Activated CD8-positive, alpha-beta T cell treated with anti-CD3 and anti-CD28 coated beads, Interleukin-2, amount 10 ng/mL, durations not matched to agents 7 days and 5 days (primary cell): ENCODE results near the gene MPRIP. TPM values are rescaled to one million over a fixed set of nuclear protein-coding genes. Genes with fewer than 3 reads are reported as not detected.
A peak's percentile ranks its signal among the peaks of the same experiment; 100 is the strongest.
"Not testable (repeated sequence)": the region's sequence is repeated elsewhere in the genome, so short reads cannot be mapped to it uniquely, and the experiment has no call there.

ENCODE experiments used
- ATAC-seq: fragments of 150-1000 bp; cut with Tn5 transposase; one replicate; pipeline ENCODE4 v1.10.0; 2021; ENCODE audit warnings: moderate library complexity
- CTCF ChIA-PET: fragments of 350-600 bp; sonication (Branson Sonifier 250); formaldehyde crosslinking; loops from one replicate; lab custom pipeline; 2021; ENCODE audit warnings: antibody characterized with exemption; lab: Charles Lee
- POLR2A ChIA-PET: fragments of 350-600 bp; sonication (Branson Sonifier 250); formaldehyde crosslinking; loops from one replicate; lab custom pipeline; 2021; ENCODE audit warnings: antibody characterized with exemption; lab: Charles Lee
- DNase-seq: peaks from one replicate; pipeline ENCODE4 v3.0.0-alpha.2; 2020
- H3K27ac Mint-ChIP-seq: one replicate; pipeline ENCODE4 v1.8.0; 2021; ENCODE audit warnings: mild to moderate bottlenecking, mixed read lengths
- H3K27me3 Mint-ChIP-seq: one replicate; pipeline ENCODE4 v1.8.0; 2021; ENCODE audit warnings: low read depth, mixed read lengths
- H3K36me3 Mint-ChIP-seq: one replicate; pipeline ENCODE4 v1.8.0; 2021; ENCODE audit warnings: low read depth, mixed read lengths
- H3K4me1 Mint-ChIP-seq: one replicate; pipeline ENCODE4 v1.8.0; 2021; ENCODE audit warnings: low read depth, mixed read lengths
- H3K4me3 Mint-ChIP-seq: one replicate; pipeline ENCODE4 v1.8.0; 2021; ENCODE audit warnings: mild to moderate bottlenecking, mixed read lengths
- H3K9me3 Mint-ChIP-seq: one replicate; pipeline ENCODE4 v1.8.0; 2022; ENCODE audit warnings: mixed read lengths; ENCODE audit not compliant: insufficient read depth
- total RNA-seq, 2 experiments: library from RNA; stranded (reverse); gene quantifications; one replicate each; pipeline ENCODE4 v1.2.3, GENCODE V29; 2021

Gene MPRIP, protein sequence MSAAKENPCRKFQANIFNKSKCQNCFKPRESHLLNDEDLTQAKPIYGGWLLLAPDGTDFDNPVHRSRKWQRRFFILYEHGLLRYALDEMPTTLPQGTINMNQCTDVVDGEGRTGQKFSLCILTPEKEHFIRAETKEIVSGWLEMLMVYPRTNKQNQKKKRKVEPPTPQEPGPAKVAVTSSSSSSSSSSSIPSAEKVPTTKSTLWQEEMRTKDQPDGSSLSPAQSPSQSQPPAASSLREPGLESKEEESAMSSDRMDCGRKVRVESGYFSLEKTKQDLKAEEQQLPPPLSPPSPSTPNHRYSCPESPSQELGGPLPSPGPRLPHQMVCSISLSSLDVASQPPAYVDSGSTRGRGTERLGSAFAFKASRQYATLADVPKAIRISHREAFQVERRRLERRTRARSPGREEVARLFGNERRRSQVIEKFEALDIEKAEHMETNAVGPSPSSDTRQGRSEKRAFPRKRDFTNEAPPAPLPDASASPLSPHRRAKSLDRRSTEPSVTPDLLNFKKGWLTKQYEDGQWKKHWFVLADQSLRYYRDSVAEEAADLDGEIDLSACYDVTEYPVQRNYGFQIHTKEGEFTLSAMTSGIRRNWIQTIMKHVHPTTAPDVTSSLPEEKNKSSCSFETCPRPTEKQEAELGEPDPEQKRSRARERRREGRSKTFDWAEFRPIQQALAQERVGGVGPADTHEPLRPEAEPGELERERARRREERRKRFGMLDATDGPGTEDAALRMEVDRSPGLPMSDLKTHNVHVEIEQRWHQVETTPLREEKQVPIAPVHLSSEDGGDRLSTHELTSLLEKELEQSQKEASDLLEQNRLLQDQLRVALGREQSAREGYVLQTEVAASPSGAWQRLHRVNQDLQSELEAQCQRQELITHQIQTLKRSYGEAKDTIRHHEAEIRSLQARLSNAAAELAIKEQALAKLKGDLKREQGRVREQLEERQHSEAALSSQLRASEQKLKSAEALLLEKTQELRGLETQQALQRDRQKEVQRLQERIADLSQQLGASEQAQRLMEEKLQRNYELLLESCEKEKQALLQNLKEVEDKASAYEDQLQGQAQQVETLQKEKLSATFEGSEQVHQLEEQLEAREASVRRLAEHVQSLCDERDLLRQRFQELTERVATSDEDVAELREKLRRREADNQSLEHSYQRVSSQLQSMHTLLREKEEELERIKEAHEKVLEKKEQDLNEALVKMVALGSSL (N-terminal part only)
- total RNA-seq: 100 to 1,000 TPM; 217 to 226 TPM

DNA sequence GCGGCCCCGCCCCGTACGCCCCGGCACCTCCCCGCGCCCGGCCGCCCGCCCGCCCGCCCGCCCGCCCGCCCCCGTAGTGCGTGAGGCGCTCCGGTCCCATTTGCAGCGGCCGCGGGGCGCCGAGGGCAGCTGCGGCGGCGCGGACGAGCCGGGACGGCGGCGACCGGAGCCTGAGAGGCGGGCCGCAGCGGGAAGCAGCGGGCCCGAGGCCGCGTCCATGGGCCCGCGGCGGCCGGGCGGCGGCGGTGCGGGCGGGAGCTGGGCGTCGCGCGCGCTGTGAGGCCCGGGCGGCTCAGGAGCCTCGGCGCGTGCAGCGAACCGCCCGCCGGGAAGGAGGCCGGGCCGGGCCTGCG lies at the start of gene MPRIP:
TSS of gene MPRIP (plus strand) at position 74 of the 353 bp plus-strand sequence. CDS start 392 bp downstream, outside the sequence.
- Mint-ChIP-seq H3K27ac (peak within 1 kb of the TSS; percentile 76), H3K9me3 (no peaks in the 10 kb centered on the region), H3K36me3 (peaks cover 13% of the 10 kb centered on the region), H3K4me1 (peaks cover 40% of the 10 kb centered on the region), H3K27me3 (no peaks in the 10 kb centered on the region), H3K4me3 (peak within 1 kb of the TSS; percentile 95)
- DNase-seq (no peak), ATAC-seq (no peak)
- CTCF ChIA-PET: no interaction called here
- POLR2A ChIA-PET: interaction anchor here (1.0 kb wide), 2 partner anchors 20 to 239 kb away, joined by 3 read pairs; partner anchors contain the start of gene COPS3

DNA sequence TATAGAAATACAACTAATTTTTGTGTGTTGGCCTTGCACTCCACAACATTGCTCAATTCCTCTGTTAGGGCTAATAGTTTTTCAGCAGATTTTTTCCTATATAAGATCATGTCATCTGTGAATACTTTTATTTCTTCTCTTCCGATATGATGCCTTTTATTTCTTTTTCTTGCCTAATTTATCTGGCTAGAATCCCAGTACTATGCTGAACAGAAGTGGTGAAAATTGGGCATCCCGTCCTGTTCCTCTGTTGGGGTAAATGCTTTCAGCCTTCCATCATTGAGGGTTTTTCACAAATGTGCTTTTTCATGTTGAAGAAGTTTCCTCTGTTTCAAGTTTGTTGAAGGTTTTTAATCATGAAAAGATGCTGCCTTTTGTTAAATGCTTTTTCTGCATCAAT lies 47.6 kb upstream of the MPRIP start:
- Mint-ChIP-seq H3K9me3 (no peaks in the 10 kb centered on the region), H3K27ac (no peak overlapping the region), H3K4me1 (peaks cover 14% of the 10 kb centered on the region), H3K4me3 (no peak overlapping the region), H3K36me3 (no peaks in the 10 kb centered on the region), H3K27me3 (peaks cover 9% of the 10 kb centered on the region)
- POLR2A ChIA-PET: no interaction called here
- ATAC-seq: no peak
- no peak for DNase-seq
- CTCF ChIA-PET: interaction anchor here (1.3 kb wide), 1 partner anchor 318 kb away, joined by 5 read pairs; no protein-coding TSS in a partner anchor

DNA sequence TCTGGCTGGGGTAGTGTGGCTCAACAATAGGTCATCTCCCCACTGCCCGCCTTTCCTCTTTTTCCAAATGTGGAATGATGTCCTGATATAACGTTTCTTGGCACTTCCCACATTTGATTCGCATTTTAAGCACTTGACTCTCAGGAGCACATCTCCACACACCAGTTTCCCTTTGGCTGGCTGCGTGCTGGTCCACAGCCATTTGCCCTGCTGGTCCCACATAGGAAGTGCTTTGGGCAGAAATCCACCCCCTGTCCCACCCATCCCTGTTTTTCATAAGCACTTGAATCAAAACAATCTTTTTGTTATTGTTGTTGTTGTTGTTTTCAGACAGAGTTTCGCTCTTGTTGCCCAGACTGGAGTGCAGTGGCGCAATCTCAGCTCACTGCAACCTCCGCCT lies 46.3 kb upstream of the MPRIP start:
- ChIA-PET POLR2A (no interaction called here), CTCF (no interaction called here)
- DNase-seq: no peak
- H3K36me3 Mint-ChIP-seq: no peaks in the 10 kb centered on the region
- no peak overlapping the region for H3K27ac Mint-ChIP-seq
- H3K9me3 Mint-ChIP-seq: no peaks in the 10 kb centered on the region
- ATAC-seq: no peak
- H3K27me3 Mint-ChIP-seq: peaks cover 9% of the 10 kb centered on the region
- H3K4me3 Mint-ChIP-seq: no peak overlapping the region
- H3K4me1 Mint-ChIP-seq: peaks cover 3% of the 10 kb centered on the region

DNA sequence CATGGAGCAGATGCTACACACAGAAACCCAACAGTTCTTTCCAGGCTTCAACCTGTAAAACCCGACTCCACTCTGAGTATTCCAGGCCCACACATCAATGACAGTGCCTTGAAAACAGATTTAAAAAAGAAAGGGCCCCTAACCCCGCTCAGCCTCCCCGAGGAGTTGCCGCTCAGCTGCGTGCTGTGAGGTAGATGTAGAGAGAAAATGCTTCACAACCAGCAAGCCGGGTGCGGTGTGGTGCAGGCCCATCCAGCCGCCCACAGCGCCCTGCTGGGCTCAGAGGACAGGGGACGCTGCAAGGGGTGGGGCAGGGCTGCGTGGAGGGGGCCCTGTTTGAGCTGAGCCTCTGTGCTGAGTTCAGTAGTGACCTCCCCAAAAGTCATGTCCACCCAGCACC lies 45.5 kb upstream of the MPRIP start:
- H3K27me3 Mint-ChIP-seq, ATAC-seq, H3K4me1 Mint-ChIP-seq, H3K27ac Mint-ChIP-seq, H3K9me3 Mint-ChIP-seq, CTCF ChIA-PET, H3K36me3 Mint-ChIP-seq, H3K4me3 Mint-ChIP-seq, DNase-seq, POLR2A ChIA-PET: not testable (repeated sequence)

DNA sequence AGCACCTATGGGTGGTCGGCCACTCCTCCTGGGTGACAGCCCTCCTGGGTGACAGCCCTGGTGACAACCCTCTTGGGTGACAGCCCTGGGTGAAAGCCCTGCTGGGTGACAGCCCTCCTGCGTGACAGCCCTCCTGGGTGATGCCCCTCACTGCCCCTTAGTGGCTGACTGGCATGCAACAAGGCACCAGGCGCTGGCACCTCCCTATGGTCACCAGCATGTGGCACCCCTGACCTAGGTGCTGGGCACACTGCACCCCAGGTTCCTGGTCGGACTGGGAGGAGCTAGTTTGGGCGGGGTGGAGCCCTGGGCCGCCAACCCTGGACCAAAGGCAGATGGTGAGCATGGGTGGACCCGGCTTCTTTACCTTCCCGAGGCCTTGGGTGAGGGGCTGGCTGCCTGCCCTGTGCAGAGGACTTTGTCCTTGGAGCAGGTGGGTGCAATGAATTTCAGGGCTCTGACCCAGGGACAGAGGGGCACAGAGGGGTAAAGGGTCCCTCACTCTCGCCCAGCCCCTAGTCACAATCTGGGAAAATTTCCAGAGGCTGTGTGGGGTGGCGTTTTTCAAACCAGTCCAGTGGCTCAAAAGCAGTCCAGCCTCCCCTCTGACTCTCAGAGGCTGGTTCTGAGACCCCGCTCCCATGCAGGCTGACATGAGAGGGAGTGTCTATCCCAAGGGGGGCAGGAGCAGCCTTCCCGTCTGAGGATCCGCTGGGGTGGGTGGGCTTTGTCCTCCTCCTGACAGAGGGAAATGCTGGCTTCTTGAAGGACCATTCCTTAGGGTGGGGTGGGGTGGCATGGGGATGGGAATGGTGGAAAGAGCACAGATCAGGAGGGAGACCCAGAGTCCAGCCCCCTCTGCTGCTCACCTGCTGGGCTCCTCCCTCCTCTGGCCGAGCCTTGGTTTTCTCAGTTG lies 44.5 kb upstream of the MPRIP start:
- H3K4me3 Mint-ChIP-seq: no peak overlapping the region
- no peak for DNase-seq
- CTCF ChIA-PET: no interaction called here
- H3K9me3 Mint-ChIP-seq: no peaks in the 10 kb centered on the region
- peaks cover 9% of the 10 kb centered on the region for H3K27me3 Mint-ChIP-seq
- H3K27ac Mint-ChIP-seq: no peak overlapping the region
- POLR2A ChIA-PET: no interaction called here
- peaks cover 4% of the 10 kb centered on the region for H3K4me1 Mint-ChIP-seq
- ATAC-seq: no peak
- no peaks in the 10 kb centered on the region for H3K36me3 Mint-ChIP-seq

DNA sequence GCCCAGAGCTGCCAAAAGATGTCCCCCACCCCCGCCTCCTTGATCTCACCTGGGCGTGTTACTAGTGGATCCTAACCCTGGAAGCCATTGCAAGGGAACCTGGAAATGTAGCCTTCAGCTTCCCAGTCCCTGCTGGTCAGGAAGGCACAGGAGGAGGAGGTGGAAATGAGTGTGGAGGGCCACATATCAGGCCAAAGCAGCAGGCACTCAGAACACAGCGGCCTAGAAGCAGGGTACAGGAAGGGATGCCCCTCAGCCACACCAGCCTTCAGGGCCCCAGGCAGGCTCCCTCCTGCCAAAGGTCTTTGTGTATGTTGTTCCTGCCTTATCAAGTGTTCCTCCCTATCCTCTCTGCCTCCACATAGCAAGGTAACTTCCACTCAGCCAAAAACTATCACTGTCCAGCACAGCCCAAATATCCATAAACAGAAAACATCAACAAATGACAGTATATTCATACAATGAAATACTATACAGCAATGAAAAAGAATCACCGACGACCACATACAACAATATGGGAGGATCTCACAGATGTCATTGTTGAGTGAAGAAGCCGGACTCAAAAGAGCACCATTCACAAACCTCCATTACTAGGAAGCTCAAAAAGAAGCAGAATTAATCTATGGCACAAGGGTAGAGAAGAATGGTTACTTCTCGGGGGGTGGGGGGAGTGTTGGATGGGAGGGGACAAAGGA lies 42.2 kb upstream of the MPRIP start:
- no peaks in the 10 kb centered on the region for H3K27me3 Mint-ChIP-seq
- no peaks in the 10 kb centered on the region for H3K36me3 Mint-ChIP-seq
- ATAC-seq: no peak
- POLR2A ChIA-PET: interaction anchor here (1.0 kb wide), 1 partner anchor 12 kb away, joined by 3 read pairs; no protein-coding TSS in a partner anchor
- CTCF ChIA-PET: interaction anchor here (1.4 to 2.8 kb wide), 3 partner anchors 8 to 11 kb away, joined by 4 to 11 read pairs (median 7); no protein-coding TSS in a partner anchor
- no peak overlapping the region for H3K4me3 Mint-ChIP-seq
- no peak overlapping the region for H3K27ac Mint-ChIP-seq
- no peak for DNase-seq
- peaks cover 4% of the 10 kb centered on the region for H3K4me1 Mint-ChIP-seq
- H3K9me3 Mint-ChIP-seq: no peaks in the 10 kb centered on the region

DNA sequence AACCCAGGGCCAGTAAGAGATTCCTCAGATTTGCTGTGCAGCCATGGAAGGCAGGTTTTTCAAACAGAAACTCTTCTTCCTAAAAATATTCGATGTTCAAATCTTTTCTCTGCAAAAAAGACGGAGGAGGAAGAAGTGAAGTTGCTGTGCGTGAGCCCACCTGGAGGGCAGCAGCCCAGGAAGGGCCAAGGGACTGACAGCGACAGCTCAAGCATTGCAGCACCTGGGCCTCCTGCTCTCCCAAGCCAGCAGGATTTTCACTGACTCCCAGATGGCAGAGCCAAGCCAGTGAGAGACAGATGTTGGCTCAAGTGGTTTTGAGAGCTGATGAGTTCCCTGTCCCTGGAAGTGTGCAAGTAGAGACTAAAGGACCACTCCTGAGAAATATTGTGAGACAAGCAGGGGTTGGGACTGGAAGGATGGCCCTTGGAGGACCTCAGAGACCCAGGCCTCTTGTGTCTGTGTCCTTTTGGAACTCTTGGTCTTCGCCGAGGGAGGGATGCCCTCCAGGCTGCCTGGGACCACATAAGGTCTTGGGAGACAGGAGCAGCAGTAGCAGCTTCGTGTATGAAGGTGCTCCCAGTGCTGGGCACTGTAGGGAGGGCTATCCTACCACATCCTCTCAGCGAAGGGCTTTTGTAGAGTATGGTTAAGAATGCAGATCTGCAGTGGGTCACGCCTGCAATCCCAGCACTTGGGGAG lies 41.0 kb upstream of the MPRIP start:
- Mint-ChIP-seq H3K36me3 (no peaks in the 10 kb centered on the region), H3K9me3 (no peaks in the 10 kb centered on the region), H3K4me3 (no peak overlapping the region), H3K4me1 (peaks cover 4% of the 10 kb centered on the region), H3K27ac (no peak overlapping the region), H3K27me3 (no peaks in the 10 kb centered on the region)
- no peak for DNase-seq
- ATAC-seq: peak; percentile 27
- CTCF ChIA-PET: interaction anchor here (0.6 to 2.8 kb wide), 4 partner anchors 9 to 124 kb away, joined by 3 to 11 read pairs (median 6); no protein-coding TSS in a partner anchor
- POLR2A ChIA-PET: interaction anchor here (1.0 kb wide), 1 partner anchor 13 kb away, joined by 3 read pairs; no protein-coding TSS in a partner anchor

DNA sequence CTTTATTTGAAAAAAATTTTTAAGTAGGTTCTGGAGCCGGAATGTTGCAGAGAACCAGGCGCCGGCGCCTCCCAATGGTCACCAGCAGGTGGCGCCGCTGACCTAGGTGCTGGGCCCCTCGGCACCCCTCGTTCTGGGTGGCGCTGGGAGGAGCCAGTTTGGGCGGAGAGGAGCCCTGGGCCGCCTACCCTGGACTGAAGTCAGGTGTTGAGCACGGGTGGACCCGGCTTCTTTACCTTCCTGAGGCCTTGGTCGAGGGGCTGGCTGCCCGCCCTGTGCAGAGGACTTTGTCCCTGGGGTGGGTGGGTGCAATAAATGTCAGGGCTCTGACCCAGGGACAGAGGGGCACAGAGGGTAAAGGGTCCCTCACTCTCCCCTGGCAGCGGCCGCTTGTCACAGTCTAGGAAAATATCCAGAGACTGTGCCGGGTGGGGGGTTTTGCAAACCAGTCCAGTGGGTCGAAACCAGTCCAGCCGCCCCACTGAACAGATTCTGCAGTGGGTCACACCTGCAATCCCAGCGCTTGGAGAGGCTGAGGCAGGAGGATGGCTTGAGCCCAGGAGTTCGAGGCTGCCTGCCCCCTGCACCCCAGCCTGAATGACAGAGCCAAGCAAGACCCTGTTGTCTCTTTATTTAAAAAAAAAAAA lies 40.3 kb upstream of the MPRIP start:
- ATAC-seq (peak; percentile 96), DNase-seq (peak; percentile 84)
- H3K4me3 Mint-ChIP-seq: no peak overlapping the region
- ChIA-PET CTCF (interaction anchor here (2.4 kb wide), 1 partner anchor 10 kb away, joined by 11 read pairs; no protein-coding TSS in a partner anchor), POLR2A (no interaction called here)
- no peaks in the 10 kb centered on the region for H3K36me3 Mint-ChIP-seq
- H3K27ac Mint-ChIP-seq: no peak overlapping the region
- H3K4me1 Mint-ChIP-seq: peaks cover 4% of the 10 kb centered on the region
- no peaks in the 10 kb centered on the region for H3K27me3 Mint-ChIP-seq
- no peaks in the 10 kb centered on the region for H3K9me3 Mint-ChIP-seq

DNA sequence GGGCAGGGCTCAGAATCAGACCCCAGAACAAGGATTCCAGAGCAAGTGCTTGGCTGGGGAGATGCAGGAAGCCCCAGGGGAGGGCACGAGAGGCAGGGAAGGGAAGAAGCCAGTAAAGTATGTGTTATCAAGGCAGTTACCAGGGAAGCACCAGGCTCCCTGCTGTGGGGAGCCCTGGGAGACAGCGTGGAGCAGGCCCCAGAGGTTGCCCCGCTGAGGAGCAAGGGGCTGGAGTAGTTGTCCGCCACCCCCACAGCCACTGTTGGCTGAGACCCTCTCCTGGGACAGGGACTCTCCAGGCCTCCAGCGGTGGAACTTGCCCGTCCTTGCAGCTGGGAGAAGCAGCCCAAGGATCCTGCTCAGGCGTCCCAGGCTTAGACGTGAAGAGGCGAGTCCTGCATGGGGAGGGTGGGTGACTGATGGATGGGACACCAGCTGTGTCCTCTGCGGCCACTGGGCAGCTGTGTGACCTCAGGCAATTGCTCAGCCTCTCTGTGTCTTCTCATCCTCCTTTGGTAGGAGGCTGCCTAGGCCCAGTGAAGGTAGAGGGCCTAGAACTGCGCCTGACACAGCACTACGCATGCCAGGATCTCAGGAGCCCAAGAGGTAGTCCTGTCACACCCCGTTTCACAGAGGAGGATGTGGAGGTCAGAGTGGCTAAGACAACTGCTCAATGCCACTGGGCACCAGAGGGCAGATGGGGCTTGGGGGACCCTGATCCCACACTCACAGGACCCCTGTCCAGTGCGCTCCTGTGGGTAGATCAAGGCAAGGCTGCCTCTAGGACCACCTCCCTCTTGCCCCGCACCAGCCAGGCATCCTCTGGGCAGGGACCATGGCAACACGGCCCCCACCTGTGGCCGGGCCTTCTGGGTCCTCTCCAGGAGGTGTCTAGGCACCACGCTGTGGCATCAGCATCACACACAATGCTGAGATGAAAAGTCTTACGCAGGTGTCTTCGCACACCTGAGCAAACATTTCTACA lies 39.2 kb upstream of the MPRIP start:
- H3K4me3 Mint-ChIP-seq, H3K9me3 Mint-ChIP-seq, H3K27me3 Mint-ChIP-seq, POLR2A ChIA-PET, H3K36me3 Mint-ChIP-seq, H3K4me1 Mint-ChIP-seq, ATAC-seq, H3K27ac Mint-ChIP-seq, CTCF ChIA-PET, DNase-seq: not testable (repeated sequence)
